Endometrial microvascular endothelial cells (primary cell): Measurements from ENCODE around the gene SAMD4B. TPM values are rescaled to one million over a fixed set of nuclear protein-coding genes. Genes with fewer than 3 reads are reported as not detected.

Source experiments
- in situ Hi-C: cut with HindIII; loops from 2 replicates; pipeline ENCODE4 v1.10.0; 2017; ENCODE audit warnings: low sequenced_read_pairs, low pct_unique_long_range_greater_than_20kb; ENCODE audit errors: inconsistent ontology term
- total RNA-seq: library from RNA; depleted of rRNA; stranded (reverse); fragments of >200 nt; gene quantifications from one replicate; pipeline ENCODE4 v1.2.3, GENCODE V29; 2015; ENCODE audit errors: inconsistent ontology term

The SAMD4B gene
- total RNA-seq, 1 donor from 2014 or later = 87.2 TPM

- in situ Hi-C loops = no loop called here
Measured at GRCh38 chr19:39413272-39413910, 71.2 kb downstream of the SAMD4B start.

GRCh38 chr19:39413911-39414608 lies 71.8 kb downstream of the SAMD4B start:
- in situ Hi-C loops = no loop called here

DNA sequence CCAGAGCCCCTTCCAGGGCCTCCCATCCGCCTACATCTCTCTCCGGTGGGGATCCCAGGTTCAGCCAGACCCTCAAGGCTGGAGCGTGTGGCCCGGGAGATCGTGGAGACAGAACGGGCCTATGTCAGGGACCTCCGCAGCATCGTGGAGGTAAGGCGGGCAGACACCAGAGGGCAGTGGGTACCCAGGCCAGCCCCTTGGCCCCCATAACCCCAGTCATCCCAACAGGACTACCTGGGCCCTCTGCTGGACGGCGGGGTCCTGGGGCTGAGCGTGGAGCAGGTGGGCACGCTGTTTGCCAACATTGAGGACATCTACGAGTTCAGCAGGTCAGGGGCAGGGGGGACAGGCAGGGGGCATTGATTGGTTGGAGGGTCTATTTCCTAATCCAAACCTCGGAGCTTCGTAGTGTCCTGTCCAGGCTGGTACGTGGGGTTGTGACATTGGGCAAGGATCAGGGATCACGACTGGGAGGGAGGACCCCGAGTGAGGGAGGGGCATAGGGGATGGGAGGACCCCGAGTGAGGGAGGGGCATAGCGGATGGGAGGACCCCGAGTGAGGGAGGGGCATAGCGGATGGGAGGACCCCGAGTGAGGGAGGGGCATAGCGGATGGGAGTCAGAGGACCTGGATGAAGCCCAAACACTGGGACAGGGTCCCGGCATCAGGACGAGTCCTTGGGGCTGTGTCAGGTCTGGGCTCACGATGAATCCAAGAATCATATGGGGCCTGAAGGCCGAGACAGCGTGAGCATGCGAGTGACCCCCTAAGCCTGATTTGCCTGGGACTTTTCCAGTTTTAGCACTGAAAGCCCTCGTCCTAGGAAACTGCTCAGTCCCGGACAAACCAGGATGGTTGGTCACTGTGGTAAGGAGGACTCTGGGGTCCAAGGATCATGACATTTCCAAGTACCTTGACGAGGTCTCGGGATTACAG lies 73.2 kb downstream of the SAMD4B start:
- in situ Hi-C loops = no loop called here

DNA sequence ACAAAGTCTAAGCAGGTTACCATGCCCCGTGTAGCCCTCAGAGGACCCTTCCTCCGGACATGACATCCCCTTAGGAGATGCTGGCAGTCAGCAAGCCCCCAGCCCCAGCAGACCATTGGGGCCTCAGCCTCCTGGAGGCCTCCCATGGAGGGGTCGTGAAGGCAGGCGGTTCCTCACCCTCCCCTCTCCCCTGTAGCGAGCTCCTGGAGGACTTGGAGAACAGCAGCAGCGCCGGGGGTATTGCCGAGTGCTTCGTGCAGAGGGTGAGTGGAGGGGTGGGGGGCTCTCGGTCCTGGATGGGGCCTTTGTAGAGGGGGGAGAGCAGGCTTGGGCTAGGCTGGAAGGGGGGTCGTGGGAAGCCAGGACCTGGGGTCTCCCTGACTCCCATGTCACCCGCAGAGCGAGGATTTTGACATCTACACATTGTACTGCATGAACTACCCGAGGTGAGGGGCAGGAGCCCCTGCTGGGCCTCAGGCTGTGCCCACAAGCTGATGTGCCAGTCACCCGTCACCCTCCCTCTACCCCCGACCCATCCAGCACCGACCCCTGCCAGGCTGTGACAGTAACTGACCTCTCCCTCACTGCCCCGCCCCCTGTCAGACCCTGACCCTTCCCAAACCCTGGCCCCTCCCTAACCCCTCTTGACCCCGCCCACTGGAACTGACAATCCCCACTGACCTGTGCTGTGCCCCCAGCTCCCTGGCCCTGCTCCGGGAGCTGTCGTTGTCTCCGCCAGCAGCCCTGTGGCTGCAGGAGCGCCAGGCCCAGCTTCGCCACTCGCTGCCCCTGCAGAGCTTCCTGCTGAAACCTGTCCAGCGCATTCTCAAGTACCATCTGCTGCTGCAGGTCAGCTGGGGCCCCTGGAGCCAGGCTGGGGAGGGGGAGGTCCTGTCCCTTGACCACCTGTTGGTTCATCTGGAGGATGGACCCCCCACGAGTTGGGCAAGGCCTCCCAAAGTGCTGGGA lies 74.2 kb downstream of the SAMD4B start:
- in situ Hi-C loops = no loop called here

GRCh38 chr19:39417463-39418181 lies 75.4 kb downstream of the SAMD4B start:
- in situ Hi-C loops = no loop called here

- in situ Hi-C loops = no loop called here
Measured at GRCh38 chr19:39419003-39419402, 76.8 kb downstream of the SAMD4B start.

GRCh38 chr19:39420769-39421168 lies 78.5 kb downstream of the SAMD4B start:
- in situ Hi-C loops = no loop called here

GRCh38 chr19:39422020-39422419 lies 79.8 kb downstream of the SAMD4B start:
- in situ Hi-C loops = no loop called here

DNA sequence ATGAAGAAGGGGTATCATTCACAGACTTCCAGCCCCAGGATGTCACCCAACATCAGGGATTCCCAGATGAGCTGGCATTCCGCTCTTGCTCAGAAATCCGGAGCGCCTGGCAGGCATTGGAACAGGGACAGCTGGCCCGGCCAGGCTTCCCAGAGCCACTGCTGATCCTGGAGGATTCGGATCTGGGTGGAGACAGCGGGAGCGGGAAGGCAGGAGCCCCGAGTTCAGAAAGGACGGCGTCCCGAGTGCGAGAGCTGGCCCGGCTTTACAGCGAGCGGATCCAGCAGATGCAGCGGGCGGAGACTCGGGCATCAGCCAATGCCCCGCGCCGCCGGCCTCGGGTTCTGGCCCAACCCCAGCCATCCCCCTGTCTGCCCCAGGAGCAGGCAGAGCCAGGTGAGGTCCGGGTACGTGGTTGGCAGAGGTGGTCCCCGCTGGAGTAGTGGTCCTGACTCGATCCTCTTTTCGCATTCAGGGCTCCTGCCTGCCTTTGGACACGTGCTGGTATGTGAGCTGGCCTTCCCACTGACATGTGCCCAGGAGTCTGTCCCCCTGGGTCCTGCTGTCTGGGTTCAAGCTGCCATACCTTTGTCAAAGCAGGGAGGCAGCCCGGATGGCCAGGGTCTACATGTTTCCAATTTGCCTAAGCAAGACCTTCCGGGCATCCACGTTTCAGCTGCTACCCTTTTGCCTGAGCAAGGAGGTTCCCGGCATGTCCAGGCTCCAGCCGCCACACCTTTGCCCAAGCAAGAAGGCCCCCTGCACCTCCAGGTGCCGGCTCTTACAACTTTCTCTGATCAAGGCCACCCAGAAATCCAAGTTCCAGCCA lies 81.3 kb downstream of the SAMD4B start:
- in situ Hi-C loops = no loop called here

DNA sequence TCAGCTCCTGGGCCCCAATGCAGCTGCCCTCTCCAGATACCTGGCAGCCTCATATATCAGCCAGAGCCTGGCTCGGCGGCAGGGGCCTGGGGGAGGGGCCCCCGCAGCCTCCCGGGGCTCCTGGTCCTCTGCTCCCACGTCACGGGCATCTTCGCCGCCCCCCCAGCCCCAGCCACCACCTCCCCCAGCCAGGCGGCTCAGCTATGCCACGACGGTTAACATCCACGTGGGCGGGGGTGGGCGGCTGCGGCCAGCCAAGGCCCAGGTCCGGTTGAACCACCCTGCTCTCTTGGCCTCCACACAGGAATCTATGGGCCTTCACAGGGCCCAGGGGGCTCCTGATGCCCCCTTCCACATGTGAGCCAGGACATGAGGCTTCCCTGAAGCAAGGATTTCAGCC lies 82.7 kb downstream of the SAMD4B start:
- in situ Hi-C loops = no loop called here

DNA sequence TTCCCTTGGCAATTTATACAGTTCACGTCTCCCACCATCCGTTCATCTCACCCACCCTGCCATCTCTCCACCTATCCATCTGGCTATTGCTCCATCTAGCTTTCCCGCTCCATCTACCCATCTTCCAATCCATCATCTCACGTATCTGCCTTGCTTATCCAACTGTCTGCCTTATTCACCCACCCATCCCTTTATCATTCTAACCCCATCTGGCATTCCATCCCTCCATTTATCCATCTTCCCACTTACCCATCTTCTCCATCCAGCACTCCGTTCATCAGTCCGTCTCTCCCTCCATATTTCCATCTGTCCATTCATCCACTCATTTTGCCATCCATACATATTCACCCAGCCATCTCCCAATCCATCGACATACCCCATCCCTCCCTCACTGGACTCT lies 83.5 kb downstream of the SAMD4B start:
- in situ Hi-C loops = no loop called here

DNA sequence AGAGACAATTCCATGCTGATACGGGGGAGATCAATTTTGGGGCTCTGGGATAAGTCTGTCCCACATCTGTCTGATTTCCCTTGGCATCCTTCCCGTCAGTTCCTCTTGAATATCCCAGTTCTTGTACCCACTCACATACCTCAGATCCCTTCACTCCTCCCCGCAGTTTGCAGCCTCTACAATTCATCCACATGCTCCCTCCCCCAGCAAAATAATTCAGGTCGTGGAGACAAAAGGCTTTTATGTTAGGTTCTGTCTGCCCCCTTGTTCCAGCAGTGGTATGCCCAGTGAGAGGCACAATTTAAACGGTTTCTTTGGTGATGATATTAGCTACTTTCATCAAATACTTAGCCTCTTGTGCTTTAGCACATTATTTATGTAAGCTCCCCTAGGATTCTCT lies 83.9 kb downstream of the SAMD4B start:
- in situ Hi-C loops = no loop called here

- in situ Hi-C loops = no loop called here
Measured at GRCh38 chr19:39427707-39428106, 85.5 kb downstream of the SAMD4B start.

- in situ Hi-C loops = no loop called here
Measured at GRCh38 chr19:39428283-39429112, 86.3 kb downstream of the SAMD4B start.

- in situ Hi-C loops = no loop called here
Measured at GRCh38 chr19:39430675-39431593, 88.7 kb downstream of the SAMD4B start.

DNA sequence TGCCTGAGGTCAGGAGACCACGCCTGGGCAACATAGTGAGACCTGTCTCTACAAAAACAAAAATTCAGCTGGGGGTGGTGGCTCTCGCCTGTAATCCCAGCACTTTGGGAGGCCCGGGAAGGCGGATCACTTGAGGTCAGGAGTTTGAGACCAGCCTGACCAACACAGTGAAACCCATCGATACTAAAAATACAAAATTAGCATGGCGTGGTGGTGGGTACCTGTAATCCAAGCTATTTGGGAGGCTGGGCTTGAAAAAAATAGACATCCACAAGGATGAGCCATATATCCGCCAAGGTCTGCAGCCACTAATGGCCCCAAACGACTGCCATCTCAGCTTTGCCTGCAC lies 90.4 kb downstream of the SAMD4B start:
- in situ Hi-C loops = no loop called here
